GM19467 (cell line): ENCODE data around the gene MCEE.
A peak's percentile ranks its signal among the peaks of the same experiment; 100 is the strongest.
"Not testable (repeated sequence)": the region's sequence is repeated elsewhere in the genome, so short reads cannot be mapped to it uniquely, and the experiment has no call there.

Experiments used
- ATAC-seq: cut with Tn5 transposase; IDR thresholded peaks from one replicate; pipeline ENCODE4 v1.9.1; 2021; ENCODE audit warnings: mild to moderate bottlenecking, moderate library complexity; ENCODE audit not compliant: unreplicated experiment

The MCEE gene

DNA sequence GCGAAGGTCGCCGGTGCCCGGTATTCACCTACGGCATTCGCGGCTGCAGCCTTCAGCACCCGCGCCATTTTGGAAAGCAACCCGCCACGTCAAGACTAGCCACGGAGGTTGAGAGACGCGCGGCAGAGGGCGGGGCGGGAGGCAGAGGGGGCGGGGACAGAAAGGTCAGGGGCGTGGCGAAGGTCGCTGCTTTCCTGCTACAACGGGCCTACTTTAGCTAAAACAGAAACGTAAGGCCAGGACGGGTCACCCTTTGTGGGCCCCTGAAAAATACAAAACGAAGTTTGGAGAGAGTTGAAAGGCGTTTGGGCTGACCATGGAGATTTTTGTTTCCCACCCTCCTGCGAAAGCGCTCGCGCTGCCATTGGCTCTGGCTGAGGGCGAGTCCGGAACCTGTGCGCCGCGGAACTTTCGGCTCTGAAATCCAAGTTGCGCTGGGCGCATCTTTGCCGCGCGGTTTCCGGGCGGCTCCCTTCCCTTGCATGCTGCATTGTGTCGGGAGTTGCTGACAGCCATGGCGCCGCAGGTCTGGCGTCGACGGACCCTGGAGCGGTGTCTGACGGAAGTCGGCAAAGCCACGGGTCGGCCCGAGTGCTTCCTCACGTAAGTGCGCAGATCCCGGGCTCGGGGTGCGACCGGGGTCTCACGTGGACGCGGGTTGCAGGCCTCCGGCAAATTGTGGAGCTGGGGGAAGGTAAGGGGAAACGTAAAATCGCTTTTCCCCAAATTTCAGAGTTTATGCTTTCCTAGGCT is at the start of gene MCEE, which contains the start of gene MPHOSPH10:
Gene MCEE, minus strand, starts transcription at position 78 of the 753 bp plus-strand sequence. Its CDS starts 10 bp downstream, at position 68.
Gene MPHOSPH10, plus strand, starts transcription at position 483 of the 753 bp plus-strand sequence. Its CDS starts 32 bp downstream, at position 515.
- ATAC-seq = peak; percentile 92

GRCh38 chr2:71178836-71179235 is 48.8 kb upstream of the MCEE start:
- not testable (repeated sequence) for ATAC-seq

GRCh38 chr2:71174207-71174606 is 44.2 kb upstream of the MCEE start:
- ATAC-seq = no peak

DNA sequence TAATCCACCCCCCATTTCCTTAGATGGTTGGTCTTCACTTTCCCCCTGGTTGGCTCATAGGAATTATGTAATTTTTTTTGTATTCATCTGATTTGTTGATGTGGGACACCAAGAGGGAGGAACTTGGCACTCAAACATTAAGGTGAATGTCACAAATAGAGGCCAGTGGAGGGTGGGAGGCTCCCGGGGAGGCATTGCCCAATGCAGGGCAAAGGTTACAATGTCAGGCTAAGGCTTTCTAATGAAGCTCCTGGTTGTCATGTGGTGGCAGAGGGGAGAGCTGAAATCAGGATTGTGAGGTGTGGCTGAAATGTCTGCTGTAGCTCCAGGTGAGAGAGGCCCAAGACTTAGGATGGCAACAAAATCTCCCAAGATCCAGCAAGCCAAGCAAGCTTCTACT is 43.1 kb upstream of the MCEE start:
- ATAC-seq = no peak

DNA sequence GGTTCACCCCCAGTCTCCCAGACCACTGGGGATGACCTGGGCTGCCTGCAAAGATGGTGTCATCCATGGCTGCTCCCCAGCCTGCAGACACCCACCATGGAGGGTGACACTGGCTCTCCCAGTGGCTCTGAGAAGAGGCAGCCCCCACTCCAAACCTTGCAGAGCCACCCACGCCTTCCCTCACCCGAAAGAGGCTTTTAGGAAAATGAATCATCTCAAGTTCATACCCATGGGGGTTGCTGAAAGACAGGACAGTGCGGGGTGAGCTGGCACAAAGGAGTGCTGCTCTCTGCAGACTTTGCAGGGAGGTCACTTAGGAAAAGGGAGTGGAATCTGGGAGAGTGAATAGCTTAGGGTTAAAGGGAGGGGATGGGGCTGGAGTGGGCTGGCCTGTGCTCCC is 36.8 kb upstream of the MCEE start:
- no peak for ATAC-seq

GRCh38 chr2:71157124-71157793 is 27.2 kb upstream of the MCEE start:
- no peak for ATAC-seq

- ATAC-seq = no peak
These were observed 26.5 kb upstream of the MCEE start for GRCh38 chr2:71156573-71156972.

- no peak for ATAC-seq
These were observed 25.8 kb upstream of the MCEE start for GRCh38 chr2:71155846-71156245.

- peak; percentile 66 for ATAC-seq
These were observed 24.8 kb upstream of the MCEE start for GRCh38 chr2:71154798-71155197.

- ATAC-seq = no peak
These were observed 24.2 kb upstream of the MCEE start for GRCh38 chr2:71154279-71154678.

- ATAC-seq = no peak
These were observed 23.7 kb upstream of the MCEE start for GRCh38 chr2:71153585-71154224.

- ATAC-seq = no peak
These were observed 21.6 kb upstream of the MCEE start for GRCh38 chr2:71151620-71152019.

DNA sequence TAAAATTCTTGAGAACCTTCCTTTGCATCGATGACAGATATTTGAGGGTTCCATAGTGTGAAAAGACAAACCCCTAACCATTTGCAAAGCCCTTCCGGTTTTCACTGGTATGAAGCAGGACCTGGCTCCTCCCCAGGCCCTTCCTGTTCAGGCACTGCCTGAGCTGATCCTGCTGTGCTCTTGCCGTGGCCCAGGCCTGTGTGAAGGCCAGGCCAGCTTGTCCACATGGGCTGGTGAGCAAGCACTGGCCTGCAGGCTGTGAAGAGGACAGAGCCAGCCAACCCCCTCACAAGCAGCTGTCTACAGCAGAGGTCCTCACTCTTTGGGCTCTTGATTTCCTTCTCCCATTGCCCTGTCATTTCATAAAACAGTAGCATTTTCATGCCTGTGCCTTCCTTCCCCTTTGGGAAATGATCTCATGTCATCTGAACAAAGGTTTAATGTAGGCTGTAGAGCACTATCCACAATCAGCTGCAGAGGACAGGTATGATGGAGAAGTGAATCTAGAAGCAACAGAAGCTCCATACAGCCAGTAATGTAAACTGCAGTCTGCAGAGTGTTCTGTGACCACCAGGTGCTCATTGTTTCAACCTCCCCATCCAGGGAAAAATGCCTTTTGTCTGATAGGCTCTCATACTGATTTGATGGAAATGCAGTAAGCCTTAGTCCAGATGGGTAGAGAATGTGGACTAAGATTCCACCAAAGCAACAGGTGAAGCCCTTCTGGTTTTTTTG is 20.2 kb upstream of the MCEE start:
- ATAC-seq = no peak

DNA sequence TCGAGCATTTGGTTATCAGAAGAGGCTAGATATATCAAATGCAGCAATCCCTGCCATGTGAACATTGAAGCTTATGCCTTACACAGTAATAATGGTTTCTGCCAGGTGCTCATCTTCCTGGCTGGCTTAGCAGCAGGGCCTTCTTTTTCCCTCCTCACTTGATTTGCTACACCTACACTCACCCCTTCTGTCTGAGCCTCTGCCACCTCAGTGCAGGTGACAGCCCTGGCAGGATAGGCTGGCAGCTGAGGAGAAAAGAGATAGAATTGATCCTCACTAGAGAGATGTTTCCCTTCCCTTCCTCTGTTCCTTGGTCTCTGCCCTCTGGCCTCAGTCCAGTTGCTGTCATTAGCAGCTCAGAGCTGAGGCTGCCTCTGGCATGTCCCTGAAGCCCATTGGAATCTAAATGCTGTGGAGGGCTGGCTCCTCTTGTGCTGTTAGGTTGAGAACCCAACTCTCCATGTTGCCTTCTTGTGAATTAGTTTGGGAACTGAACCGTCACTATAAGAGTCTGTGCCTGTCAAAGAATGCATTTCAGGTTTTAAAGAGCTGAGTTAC is 18.6 kb upstream of the MCEE start:
- ATAC-seq = no peak

DNA sequence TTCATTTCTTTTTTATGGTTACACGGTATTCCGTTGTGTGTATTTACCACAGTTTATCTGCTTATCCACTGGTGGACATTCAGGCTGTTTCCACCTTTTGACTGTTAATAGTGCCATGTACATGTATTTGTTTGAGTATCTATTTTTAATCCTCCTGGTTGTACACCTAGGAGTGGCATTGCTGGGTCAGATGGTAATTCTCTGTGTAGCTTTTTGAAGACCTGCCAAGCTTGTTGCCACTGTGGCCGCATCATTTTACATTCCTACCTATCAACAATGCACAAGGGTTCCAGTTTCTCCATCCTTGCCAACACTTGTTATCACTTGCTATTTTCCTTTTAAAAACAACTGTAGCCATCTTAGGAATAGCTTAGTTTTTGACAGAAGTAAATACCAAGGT is 13.8 kb upstream of the MCEE start:
- no peak for ATAC-seq

DNA sequence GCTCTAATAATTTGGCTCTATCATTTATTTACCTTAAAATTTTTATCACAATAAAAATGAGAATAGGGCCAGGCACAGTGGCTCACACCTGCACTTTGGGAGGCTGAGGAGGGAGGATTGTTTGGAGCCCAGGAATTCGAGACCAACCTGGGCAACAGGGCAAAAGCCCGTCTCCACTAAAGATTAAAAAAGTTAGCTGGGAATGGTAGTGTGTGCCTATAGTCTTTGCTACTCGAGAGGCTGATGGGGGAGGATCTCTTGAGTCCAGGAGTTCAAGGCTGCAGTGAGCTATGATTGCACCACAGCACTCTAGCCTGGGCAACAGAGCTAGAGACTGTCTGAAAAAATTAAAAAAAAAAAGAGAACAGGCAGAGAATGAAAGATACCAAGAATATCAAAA is 6.1 kb upstream of the MCEE start:
- no peak for ATAC-seq

- no peak for ATAC-seq
These were observed 3.6 kb upstream of the MCEE start for GRCh38 chr2:71133603-71134002.

GRCh38 chr2:71131387-71132166 is 1.5 kb upstream of the MCEE start:
- not testable (repeated sequence) for ATAC-seq

DNA sequence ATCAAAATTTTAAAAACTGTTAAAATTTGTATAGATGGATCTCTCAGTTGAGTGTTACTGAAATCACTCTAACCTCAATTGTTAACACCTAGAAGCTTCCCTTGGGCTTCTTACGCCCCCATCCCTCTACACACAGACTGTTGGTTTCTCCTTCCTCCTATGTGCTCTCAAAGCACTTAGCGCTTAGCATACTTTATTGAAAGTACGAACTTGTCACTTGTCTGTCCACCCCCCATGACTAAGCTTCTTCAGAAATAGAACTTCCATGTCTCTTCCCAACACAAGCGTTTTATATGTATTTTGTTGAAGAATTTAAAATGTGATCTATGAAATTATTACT is 846 bp upstream of the MCEE start:
- peak; percentile 18 for ATAC-seq

- peak; percentile 37 for ATAC-seq
These were observed 202 bp downstream of the MCEE start for GRCh38 chr2:71129902-71130151.
